Fibroblast of lung (primary cell): ENCODE results near the gene KCNJ9.

Source experiments
- CTCF ChIP-seq, 2 donors: IDR thresholded peaks in 1 of 2; conservative IDR thresholded peaks in 1 of 2; 1 replicate in 1 of 2; 2 replicates in 1 of 2; pipeline ENCODE4 v1.5.1; 2011 to 2012; ENCODE audit warnings: low read length in 2 of 2, control low read depth in 1 of 2, inconsistent platforms in 1 of 2, low read depth in 1 of 2, mild to moderate bottlenecking in 1 of 2
- EZH2 ChIP-seq: IDR thresholded peaks from 2 replicates; pipeline ENCODE4 v1.5.1; 2012; ENCODE audit warnings: low read length, control low read depth, mild to moderate bottlenecking; ENCODE audit errors: missing control alignments

- TF ChIP-seq EZH2 (no peak), CTCF (conservative IDR thresholded peaks at IDR 0.05 in 1 of 2, IDR thresholded peaks at IDR 0.05 in 1 of 2; ENCODE audit: low read depth in 1 of 2, low read length in 2 of 2) (no peak)
These were observed 23.8 kb downstream of the KCNJ9 start for GRCh38 chr1:160105155-160105554.
